GM19099 (cell line): ENCODE data around the gene LRRC2.

Experiments
- POLR2A ChIP-seq: IDR thresholded peaks from 3 replicates; pipeline ENCODE4 v1.6.1; 2011; ENCODE audit warnings: low read depth; ENCODE audit not compliant: insufficient read length; ENCODE audit errors: extremely low read depth

The LRRC2 gene

DNA sequence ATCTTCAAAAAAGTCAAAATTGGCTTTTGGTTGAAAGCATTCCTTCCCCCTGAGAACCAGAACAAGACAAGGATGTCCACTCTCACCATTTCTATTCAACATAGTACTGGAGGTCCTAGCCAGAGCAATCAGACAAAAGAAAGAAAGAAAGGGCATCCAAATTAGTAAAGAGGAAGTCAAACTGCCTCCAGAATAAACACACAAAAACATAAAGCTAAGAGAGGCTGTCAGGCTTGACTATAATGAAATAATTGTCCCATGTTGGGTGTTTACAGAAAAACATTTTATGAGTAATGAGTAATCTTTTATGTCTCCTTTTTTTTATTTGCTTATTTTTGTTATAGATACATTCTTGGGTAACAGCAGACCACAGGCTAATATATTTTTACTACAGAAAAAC is 27.9 kb upstream of the LRRC2 start:
- TF ChIP-seq POLR2A, result no peak

DNA sequence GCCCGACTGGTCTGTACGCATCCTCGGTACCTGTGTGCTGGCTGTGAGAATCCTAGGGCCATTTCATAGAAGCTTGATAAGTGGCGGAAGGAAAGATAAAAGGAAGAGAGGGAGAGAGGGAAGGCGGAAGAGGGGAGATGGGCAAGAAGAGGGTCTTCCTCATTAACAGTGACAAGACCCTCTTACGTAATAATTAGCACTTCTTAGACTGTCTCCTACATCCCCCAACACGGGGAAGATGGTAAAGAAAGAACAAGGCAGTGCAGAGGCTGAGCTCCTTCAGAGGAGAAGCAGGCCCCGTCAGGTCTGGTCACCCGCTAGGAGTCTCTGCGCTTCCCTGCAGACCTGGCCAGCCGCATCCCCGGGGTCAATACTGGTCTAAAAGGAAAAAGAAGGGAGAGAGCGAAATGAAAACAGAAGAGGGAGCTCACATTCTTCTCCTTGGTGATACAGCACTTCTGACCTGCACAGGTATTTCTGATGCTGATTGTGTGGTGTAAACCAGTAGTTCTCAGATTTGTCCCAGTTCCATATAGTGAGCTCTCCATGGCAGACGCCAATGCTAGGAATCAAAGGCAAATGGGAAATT is 27.3 kb upstream of the LRRC2 start:
- no peak for TF ChIP-seq POLR2A

DNA sequence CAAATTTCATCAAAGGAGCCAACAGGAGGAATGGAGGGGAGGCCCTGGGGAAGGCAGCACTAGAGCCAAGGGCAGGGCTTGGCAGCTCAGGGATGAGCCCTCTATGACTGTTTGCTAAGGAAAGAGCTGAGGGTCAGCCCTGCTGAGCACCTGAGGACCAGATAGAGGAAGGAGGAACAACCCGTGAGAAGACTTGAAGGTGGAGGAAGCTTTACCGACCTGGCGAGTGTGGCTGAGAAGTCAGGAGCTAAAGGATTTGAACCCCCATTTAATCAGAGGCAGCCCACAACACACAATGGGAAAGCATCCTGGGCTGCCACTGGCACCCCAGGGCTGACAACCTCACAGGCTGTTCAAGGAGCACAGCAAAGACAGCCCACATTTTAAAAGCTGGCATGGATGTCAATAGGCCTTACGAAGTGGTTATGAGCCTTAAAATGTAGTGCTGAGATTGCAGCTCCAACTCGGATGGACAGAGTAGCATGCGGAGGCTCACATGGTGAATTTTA is 20.7 kb upstream of the LRRC2 start:
- TF ChIP-seq POLR2A, result no peak

DNA sequence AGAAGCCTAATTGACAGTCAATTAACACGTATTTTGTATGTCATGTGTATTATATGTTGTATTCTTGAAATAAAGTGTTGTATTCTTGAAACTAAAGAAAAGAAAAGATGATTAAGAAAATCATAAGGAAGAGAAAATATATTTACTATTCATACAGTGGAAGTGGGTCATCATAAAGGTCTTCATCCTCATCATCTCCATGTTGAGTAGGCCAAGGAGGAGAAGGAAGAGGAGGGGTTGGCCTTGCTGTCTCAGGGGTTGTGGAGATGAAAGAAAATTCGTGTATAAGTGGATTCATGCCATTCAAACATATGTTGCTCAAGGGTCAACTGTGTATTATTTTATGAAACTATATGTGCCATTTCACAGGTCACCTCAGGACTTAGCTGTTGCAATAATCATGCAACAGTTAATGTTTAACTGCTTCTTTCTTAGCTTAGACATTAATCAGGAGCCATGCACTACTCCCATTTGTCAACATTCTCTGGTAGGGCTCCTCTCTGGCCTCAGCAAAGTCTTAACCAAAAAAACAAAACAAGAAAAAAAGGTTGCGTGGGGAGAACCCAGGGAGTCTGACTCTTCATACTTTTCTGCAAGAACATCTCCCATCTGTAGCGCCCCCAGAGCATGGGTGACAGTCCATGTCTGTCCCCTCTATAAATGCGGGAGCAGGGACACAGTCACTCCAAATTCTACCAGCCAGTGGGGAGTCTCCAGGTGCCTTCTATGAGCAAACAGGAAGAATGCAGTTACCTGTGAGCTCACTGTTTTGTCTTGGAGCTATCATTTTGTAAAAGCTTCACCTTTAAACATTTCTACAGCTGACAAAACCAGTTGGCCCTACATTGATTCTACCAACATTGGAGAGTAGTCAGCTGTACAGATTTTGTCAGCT is 19.9 kb upstream of the LRRC2 start:
- TF ChIP-seq POLR2A, result no peak

DNA sequence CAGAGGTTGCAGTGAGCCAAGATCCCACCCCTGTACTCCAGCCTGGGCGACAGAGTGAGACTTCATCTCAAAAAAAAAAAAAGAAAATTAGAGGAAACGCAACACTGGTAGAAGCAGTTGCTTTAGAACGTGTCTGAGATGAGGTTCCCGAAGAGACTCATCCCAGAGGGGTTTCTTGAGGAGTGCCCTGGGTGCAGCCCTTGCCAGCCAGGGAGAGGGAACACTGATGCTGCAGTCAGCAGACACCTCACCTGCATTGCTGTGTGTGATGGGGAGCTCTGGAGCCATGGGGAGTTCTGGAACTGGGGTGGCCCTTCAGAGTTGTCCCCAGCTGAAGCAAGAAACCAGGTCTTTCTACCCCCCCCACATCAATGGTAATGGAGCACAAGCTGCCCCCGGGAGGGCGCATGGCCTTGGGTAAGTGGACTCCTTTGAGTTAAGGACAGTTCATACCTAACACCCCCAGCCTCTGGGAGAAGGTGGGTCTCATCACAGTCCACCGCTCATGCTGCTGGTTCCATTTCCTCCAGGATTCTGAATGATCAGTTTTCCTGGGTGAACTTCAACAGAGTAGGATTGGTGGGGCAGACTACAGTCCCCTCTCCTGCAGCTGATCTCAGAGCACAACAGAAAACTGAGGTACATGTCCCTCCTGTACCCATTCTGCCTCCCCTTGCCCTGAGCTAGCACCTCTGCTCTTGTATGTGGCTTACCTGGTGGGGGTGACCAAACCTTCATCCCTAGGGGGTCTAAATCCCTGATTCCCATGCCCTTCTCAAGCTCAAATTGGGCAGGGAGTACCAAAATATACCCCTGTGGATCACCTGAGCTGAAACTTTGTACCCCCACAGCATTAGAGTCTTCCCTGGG is 18.7 kb upstream of the LRRC2 start:
- TF ChIP-seq POLR2A, result no peak

DNA sequence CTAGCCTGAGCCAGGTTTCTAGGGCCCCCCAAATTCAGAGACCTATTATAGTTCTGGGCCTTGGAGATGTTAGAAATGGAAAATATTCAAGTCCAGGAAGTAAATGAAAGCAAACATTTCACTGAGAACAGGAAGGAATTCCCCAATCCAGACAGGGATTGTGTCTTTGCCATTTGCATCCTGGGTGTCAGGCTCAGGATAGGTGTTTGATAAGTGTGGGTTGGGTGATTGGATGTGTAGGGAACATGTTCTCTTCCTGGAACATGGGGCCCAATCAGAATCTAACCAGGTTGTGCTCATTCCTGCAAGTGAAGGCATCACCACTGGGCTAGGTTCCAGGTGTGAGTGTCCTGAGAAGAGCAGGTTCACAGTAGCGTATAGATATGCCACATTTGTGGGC is 14.6 kb upstream of the LRRC2 start:
- TF ChIP-seq POLR2A, result no peak

DNA sequence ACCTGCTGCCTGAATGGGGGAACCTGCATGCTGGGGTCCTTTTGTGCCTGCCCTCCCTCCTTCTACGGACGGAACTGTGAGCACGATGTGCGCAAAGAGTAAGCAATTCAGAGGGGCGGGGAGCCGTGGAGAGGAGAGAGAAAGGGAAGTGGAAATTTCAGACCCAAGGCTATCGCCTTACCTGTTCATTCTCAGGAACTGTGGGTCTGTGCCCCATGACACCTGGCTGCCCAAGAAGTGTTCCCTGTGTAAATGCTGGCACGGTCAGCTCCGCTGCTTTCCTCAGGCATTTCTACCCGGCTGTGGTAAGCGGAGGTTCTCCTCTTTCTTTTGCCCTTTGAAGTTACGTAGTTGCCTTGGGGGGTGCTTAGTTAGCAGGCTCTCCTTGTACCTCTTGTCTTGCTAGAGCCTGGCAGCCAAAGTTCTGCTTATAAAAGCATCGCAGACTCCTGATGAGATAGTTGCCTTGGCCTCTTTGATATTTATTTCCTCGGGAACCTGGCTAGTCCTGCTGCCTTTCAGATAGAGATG is 13.7 kb upstream of the LRRC2 start:
- no peak for TF ChIP-seq POLR2A

DNA sequence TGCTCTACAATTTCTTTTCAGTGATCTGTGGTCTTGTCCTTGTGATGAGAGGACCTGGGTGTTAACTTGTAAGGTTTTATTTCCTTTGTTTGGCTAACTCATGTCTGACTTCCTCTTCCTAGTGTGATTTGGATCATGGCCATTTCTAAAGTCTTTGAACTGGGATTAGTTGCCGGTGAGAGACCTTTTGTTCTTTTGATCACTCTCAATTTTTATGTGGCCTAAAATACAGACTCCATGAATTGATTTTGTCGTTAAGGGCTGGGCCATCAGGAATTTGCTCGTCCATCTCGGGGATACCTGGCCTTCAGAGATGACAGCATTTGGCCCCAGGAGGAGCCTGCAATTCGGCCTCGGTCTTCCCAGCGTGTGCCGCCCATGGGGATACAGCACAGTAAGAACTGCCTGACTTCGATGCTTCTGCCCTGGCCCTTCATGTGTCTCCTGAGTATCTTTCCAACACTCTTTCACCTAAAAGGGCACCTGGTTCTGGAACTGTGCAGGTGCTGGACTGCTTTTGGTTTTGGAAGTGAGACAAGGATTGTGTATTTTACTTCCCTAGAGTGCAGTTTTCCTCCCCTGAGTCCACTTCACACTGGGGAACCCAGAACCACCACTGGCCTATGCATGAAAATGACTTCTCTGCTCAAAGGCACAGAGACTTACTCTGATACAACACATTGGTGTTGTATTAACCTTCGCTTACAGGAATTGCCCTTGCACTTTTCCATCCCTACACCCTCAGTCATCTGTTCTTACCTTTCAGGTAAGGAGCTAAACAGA is 13.1 kb upstream of the LRRC2 start:
- no peak for TF ChIP-seq POLR2A

DNA sequence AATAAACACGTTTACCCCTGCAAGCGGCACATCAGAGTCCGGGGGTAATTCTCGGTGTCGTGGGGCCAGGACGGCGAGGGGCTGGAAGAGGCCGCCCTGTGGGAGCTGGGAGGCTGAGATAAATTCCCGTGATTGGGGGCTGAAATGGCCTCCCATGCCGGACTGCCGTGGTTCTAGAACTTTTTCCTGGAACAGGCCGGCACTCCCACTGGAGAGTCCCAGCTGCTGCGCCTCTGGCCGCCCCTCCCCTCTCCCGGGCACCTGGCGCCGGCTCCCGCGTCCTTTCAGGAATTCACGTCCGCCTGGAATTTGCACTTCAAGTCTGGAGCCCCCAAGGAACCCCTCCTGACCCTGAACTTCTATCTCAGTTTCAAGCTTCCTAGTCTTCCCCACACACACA is 10.8 kb upstream of the LRRC2 start:
- TF ChIP-seq POLR2A, result no peak

DNA sequence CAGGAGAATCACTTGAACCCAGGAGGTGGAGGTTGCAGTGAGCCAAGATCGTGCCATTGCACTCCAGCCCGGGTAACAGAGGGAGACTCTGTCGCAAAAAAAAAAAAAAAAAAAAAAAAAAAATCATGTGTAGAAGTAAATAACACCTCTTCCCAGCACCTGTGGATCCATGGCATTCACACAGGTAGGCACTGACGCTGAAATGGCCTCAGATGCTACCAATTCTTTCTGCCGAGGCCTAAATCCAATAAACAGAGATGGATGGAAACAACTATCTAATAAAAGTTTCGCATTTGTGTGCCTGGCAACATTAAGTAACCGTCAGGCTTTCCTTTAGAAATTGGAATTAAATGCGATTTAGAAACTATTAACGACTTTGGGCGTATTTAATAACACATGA is 10.3 kb upstream of the LRRC2 start:
- no peak for TF ChIP-seq POLR2A

DNA sequence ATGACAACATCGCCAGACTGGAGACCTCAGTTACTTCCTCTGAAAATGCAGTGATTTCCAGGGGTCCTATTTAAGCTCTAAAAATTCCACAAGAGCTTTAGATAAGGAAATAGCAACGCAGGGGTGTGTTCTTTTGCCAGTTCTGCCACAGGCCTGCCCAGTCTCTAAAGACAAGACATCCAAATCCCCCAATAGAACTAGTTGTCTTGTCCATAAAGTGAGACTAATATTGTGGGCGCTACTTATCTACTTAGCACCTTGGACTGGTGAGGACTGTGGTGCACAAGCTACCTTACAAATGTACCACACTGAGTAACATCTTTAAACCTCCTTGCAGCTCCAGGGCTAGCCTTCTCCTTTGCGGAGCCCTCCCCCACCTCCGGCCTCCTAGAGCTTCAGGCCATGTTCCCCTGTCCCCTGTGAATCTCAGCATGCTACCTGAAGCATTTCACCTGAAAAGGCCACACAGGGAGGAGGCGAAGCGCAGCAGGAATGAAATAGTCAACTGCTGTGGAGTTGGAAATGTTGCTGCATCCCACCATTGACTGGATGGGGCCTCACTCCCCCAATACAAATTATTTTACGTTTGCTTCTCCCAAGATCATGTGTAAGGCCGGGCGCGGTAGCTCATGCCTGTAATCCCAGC is 9.6 kb upstream of the LRRC2 start:
- TF ChIP-seq POLR2A, result no peak

DNA sequence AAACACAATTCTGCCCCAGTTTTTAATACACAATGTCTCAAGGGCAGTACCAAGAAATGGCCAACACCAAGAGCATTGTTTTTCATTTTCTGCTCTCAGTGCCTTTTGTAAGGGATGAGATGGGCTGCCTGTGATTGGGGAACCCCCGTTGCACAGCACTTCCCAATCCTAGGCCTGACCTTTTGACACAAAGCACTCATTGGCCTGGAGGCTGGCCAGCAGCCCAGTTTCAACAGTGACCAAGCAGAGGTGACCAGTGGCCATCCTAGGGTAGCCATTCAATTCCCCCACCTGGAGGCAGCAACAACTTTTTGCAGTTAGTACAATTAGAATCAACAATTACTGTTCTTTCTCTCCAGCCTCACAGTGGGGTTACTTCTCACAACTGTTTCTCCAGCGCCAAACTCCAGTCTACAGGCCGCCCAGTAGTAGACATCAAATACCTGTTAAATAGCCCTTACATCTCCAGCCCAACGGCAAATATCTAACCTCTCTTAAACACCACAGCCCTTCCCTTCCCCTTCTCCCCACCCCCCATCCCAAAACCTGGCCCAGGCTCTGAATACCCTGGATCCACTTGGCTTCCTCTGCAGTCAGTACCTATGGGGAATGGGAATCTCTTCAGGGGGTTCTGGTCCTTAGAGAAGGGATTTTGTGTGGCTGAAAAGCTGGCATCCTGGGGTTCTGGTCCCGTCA is 8.9 kb upstream of the LRRC2 start:
- no peak for TF ChIP-seq POLR2A

DNA sequence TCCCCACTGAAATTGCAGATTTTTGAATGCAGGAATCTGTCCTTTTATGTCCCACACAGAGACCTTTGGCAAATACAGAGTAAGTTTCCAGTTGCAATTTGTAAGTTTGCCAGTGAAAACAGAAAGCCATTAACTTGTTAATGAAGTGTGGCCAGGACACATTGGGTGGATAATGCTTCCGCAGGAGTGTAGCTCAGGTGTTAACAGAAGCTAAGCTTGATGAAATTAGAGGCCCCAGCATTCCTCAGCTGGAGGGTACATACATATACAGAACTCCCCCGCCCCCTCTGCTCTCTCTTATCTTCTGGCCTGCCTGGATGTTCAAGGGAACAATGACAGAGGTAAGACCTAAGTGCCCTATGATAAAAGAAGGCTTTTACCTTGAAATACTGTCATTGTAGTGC is 8.1 kb upstream of the LRRC2 start:
- TF ChIP-seq POLR2A, result no peak
